H9 (cell line): Measurements from ENCODE around the gene MICU1. TPM values are rescaled to one million over a fixed set of nuclear protein-coding genes. Genes with fewer than 3 reads are reported as not detected.

ENCODE experiments used
- DNase-seq: peaks from one replicate; pipeline ENCODE4 v3.0.0-alpha.2; 2017
- H2AFZ ChIP-seq: one replicate; pipeline ENCODE4 v1.6.1; 2013; ENCODE audit warnings: mild to moderate bottlenecking, low read length, control low read depth, moderate library complexity
- H2AK5ac ChIP-seq: 2 replicates; pipeline ENCODE4 v1.6.1; 2013; ENCODE audit warnings: low read length, control low read depth, mixed read lengths; ENCODE audit not compliant: insufficient read length
- H2BK120ac ChIP-seq: one replicate; pipeline ENCODE4 v1.6.1; 2013; ENCODE audit warnings: low read depth, mild to moderate bottlenecking, low read length, control low read depth, inconsistent platforms; ENCODE audit not compliant: poor library complexity, severe bottlenecking
- H2BK12ac ChIP-seq: 2 replicates; pipeline ENCODE4 v1.6.1; 2013; ENCODE audit warnings: low read length, control low read depth, mixed read lengths, low read depth; ENCODE audit not compliant: insufficient read length
- H2BK15ac ChIP-seq: 2 replicates; pipeline ENCODE4 v1.6.1; 2013; ENCODE audit warnings: low read depth, low read length, control low read depth
- H2BK20ac ChIP-seq: one replicate; pipeline ENCODE4 v1.6.1; 2013; ENCODE audit warnings: low read depth, mild to moderate bottlenecking, low read length, control low read depth, inconsistent platforms; ENCODE audit not compliant: poor library complexity, severe bottlenecking
- H2BK5ac ChIP-seq: 2 replicates; pipeline ENCODE4 v1.6.1; 2013; ENCODE audit warnings: low read length, control low read depth, mixed read lengths; ENCODE audit not compliant: insufficient read length
- H3K14ac ChIP-seq: 2 replicates; pipeline ENCODE4 v1.6.1; 2013; ENCODE audit warnings: low read length, control low read depth; ENCODE audit not compliant: insufficient read depth
- H3K18ac ChIP-seq: 2 replicates; pipeline ENCODE4 v1.6.1; 2013; ENCODE audit warnings: low read depth, mild to moderate bottlenecking, mixed read lengths, low read length, control low read depth; ENCODE audit not compliant: insufficient read length
- H3K23ac ChIP-seq: 2 replicates; pipeline ENCODE4 v1.6.1; 2013; ENCODE audit warnings: low read length, control low read depth, mixed read lengths, low read depth; ENCODE audit not compliant: insufficient read length
- H3K23me2 ChIP-seq: 2 replicates; pipeline ENCODE4 v1.6.1; 2013; ENCODE audit warnings: low read depth, mild to moderate bottlenecking, mixed read lengths, low read length, control low read depth; ENCODE audit not compliant: insufficient read length, poor library complexity, severe bottlenecking
- H3K27ac ChIP-seq: 2 replicates; pipeline ENCODE4 v1.5.1; 2013; ENCODE audit warnings: low read length, control low read depth, mixed read lengths, low read depth; ENCODE audit not compliant: insufficient read length
- H3K27me3 ChIP-seq: 2 replicates; pipeline ENCODE4 v1.6.1; 2013; ENCODE audit warnings: low read length, control low read depth, inconsistent platforms; ENCODE audit not compliant: insufficient read depth
- H3K4ac ChIP-seq: 2 replicates; pipeline ENCODE4 v1.6.1; 2013; ENCODE audit warnings: low read depth, mild to moderate bottlenecking, control low read depth, inconsistent platforms, low read length, moderate library complexity
- H3K4me1 ChIP-seq: 2 replicates; pipeline ENCODE4 v1.6.1; 2013; ENCODE audit warnings: low read length, control low read depth, inconsistent platforms; ENCODE audit not compliant: insufficient read depth
- H3K4me2 ChIP-seq: 2 replicates; pipeline ENCODE4 v1.6.1; 2013; ENCODE audit warnings: low read length, control low read depth, mixed read lengths; ENCODE audit not compliant: insufficient read length, insufficient read depth
- H3K56ac ChIP-seq: 2 replicates; pipeline ENCODE4 v1.6.1; 2013; ENCODE audit warnings: low read depth, mild to moderate bottlenecking, mixed read lengths, low read length, control low read depth; ENCODE audit not compliant: insufficient read length
- H3K79me1 ChIP-seq: 2 replicates; pipeline ENCODE4 v1.6.1; 2013; ENCODE audit warnings: low read depth, mild to moderate bottlenecking, moderate library complexity, low read length, control low read depth, inconsistent platforms; ENCODE audit not compliant: insufficient read depth, poor library complexity, severe bottlenecking
- H3K79me2 ChIP-seq: 2 replicates; pipeline ENCODE4 v1.6.1; 2013; ENCODE audit warnings: low read length, control low read depth, inconsistent platforms; ENCODE audit not compliant: insufficient read depth
- H3K9ac ChIP-seq: 2 replicates; pipeline ENCODE4 v1.6.1; 2013; ENCODE audit warnings: low read length, control low read depth, mixed read lengths; ENCODE audit not compliant: insufficient read length; ENCODE audit errors: extremely low read depth
- H3K9me3 ChIP-seq: one replicate; pipeline ENCODE4 v1.6.1; 2013; ENCODE audit warnings: low read depth, low read length, inconsistent platforms; ENCODE audit not compliant: control insufficient read depth
- H3T11ph ChIP-seq: one replicate; pipeline ENCODE4 v1.6.1; 2013; ENCODE audit warnings: mild to moderate bottlenecking, low read length, control low read depth, inconsistent platforms
- H4K20me1 ChIP-seq: one replicate; pipeline ENCODE4 v1.6.1; 2013; ENCODE audit not compliant: control insufficient read depth, insufficient read length, insufficient read depth
- H4K5ac ChIP-seq: 2 replicates; pipeline ENCODE4 v1.6.1; 2013; ENCODE audit warnings: low read depth, mild to moderate bottlenecking, mixed read lengths, low read length, control low read depth; ENCODE audit not compliant: insufficient read length
- H4K8ac ChIP-seq: replicated peaks from 2 replicates; pipeline ENCODE4 v1.6.1; 2013; ENCODE audit warnings: low read length, control low read depth, mixed read lengths, low read depth; ENCODE audit not compliant: insufficient read length
- H4K91ac ChIP-seq: 2 replicates; pipeline ENCODE4 v1.6.1; 2013; ENCODE audit warnings: low read depth, mild to moderate bottlenecking, moderate library complexity, mixed read lengths, low read length, control low read depth; ENCODE audit not compliant: insufficient read length
- H3K27ac Mint-ChIP-seq, 3 experiments: 2 replicates in 2 of 3; 3 replicates in 1 of 3; pipeline ENCODE4 v1.8.0; 2020 to 2021; ENCODE audit warnings: mixed read lengths in 3 of 3, mild to moderate bottlenecking in 1 of 3, moderate library complexity in 1 of 3
- H3K27me3 Mint-ChIP-seq: 2 replicates; pipeline ENCODE4 v1.8.0; 2021; ENCODE audit warnings: low read depth, mild to moderate bottlenecking, moderate library complexity, mixed read lengths
- H3K36me3 Mint-ChIP-seq, 3 experiments: 2 replicates in 2 of 3; 3 replicates in 1 of 3; pipeline ENCODE4 v1.8.0; 2020 to 2021; ENCODE audit warnings: low read depth in 3 of 3, mixed read lengths in 3 of 3; ENCODE audit not compliant: insufficient read depth in 1 of 3
- H3K4me1 Mint-ChIP-seq, 2 experiments: 2 replicates each; pipeline ENCODE4 v1.8.0; 2020; ENCODE audit warnings: mixed read lengths in 2 of 2
- H3K4me3 Mint-ChIP-seq, 2 experiments: 2 replicates in 1 of 2; 3 replicates in 1 of 2; pipeline ENCODE4 v1.8.0; 2020 to 2021; ENCODE audit warnings: mild to moderate bottlenecking in 2 of 2, mixed read lengths in 2 of 2, moderate library complexity in 1 of 2
- H3K9me3 Mint-ChIP-seq, 2 experiments: 2 replicates in 1 of 2; 3 replicates in 1 of 2; pipeline ENCODE4 v1.8.0; 2020; ENCODE audit warnings: mild to moderate bottlenecking in 2 of 2, mixed read lengths in 2 of 2, moderate library complexity in 1 of 2
- WGBS: extraction: QIAGEN DNeasy Blood & Tissue Kit; methylation state at CpG from one replicate; pipeline ENCODE4 v1.1.7; 2013; ENCODE audit warnings: missing lambda C conversion rate, low lambda C conversion rate, mixed read lengths; ENCODE audit not compliant: insufficient read length; ENCODE audit errors: extremely low coverage; 5-methylcytosine and 5-hydroxymethylcytosine counted together
- total RNA-seq: library from RNA; stranded (reverse); gene quantifications from 2 replicates; pipeline ENCODE4 v1.2.1, GENCODE V29; 2021
- TF ChIP-seq, protein P1 (sequence below): fragments of 200-600 bp; sonication (generic); conservative IDR thresholded peaks from 3 replicates; pipeline ENCODE4 v1.8.0; 2021; ENCODE audit warnings: antibody characterized with exemption, mild to moderate bottlenecking

The MICU1 gene
- total RNA-seq, 1 experiment from 2014 or later = 33.2 TPM

- TF ChIP-seq, protein P1, sequence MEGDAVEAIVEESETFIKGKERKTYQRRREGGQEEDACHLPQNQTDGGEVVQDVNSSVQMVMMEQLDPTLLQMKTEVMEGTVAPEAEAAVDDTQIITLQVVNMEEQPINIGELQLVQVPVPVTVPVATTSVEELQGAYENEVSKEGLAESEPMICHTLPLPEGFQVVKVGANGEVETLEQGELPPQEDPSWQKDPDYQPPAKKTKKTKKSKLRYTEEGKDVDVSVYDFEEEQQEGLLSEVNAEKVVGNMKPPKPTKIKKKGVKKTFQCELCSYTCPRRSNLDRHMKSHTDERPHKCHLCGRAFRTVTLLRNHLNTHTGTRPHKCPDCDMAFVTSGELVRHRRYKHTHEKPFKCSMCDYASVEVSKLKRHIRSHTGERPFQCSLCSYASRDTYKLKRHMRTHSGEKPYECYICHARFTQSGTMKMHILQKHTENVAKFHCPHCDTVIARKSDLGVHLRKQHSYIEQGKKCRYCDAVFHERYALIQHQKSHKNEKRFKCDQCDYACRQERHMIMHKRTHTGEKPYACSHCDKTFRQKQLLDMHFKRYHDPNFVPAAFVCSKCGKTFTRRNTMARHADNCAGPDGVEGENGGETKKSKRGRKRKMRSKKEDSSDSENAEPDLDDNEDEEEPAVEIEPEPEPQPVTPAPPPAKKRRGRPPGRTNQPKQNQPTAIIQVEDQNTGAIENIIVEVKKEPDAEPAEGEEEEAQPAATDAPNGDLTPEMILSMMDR = no peak
- Mint-ChIP-seq H3K36me3 (no peaks in the 10 kb centered on the region), H3K4me3 (no peak overlapping the region), H3K27ac (peak overlapping the region in 1 of 3 experiments; percentile 16; a peak in 1 of 7 replicates), H3K4me1 (peaks cover 17 to 18% of the 10 kb centered on the region in 2 experiments), H3K9me3 (no peaks in the 10 kb centered on the region), H3K27me3 (no peaks in the 10 kb centered on the region)
- H2BK12ac ChIP-seq = no peak overlapping the region
- H4K91ac ChIP-seq = no peak overlapping the region
- H3K9ac ChIP-seq = no peak overlapping the region
- 0 out of 2 replicates have a peak, but pooled peaks cover 3% of the 10 kb centered on the region for H3K4me1 ChIP-seq
- H3K14ac ChIP-seq = no peak overlapping the region
- no peak for DNase-seq
- H4K20me1 ChIP-seq = no peaks in the 10 kb centered on the region
- no peak overlapping the region for H4K8ac ChIP-seq
- no peak overlapping the region for H2BK20ac ChIP-seq
- no peak overlapping the region for H3K23ac ChIP-seq
- no peaks in the 10 kb centered on the region for H3K23me2 ChIP-seq
- no peaks in the 10 kb centered on the region for H3K9me3 ChIP-seq
- no peak overlapping the region for H3T11ph ChIP-seq
- no peak overlapping the region for H2BK15ac ChIP-seq
- no peak overlapping the region for H4K5ac ChIP-seq
- H3K27ac ChIP-seq = no peak overlapping the region
- no peaks in the 10 kb centered on the region for H3K27me3 ChIP-seq
- no peaks in the 10 kb centered on the region for H3K79me2 ChIP-seq
- H3K56ac ChIP-seq = no peak overlapping the region
- H3K18ac ChIP-seq = no peak overlapping the region
- no peak overlapping the region for H2BK5ac ChIP-seq
- H2AFZ ChIP-seq = no peak overlapping the region
- no peaks in the 10 kb centered on the region for H3K79me1 ChIP-seq
- WGBS = no CpG with 5 or more reads among the region's 1 CpG
- H3K4me2 ChIP-seq = no peak overlapping the region
- no peak overlapping the region for H2BK120ac ChIP-seq
- no peak overlapping the region for H2AK5ac ChIP-seq
- H3K4ac ChIP-seq = no peak overlapping the region
Observed at GRCh38 chr10:72389014-72389413, 236.9 kb downstream of the MICU1 start.
